Bronchial epithelial cell (primary cell): ENCODE results near the gene C3orf62. TPM values are rescaled to one million over a fixed set of nuclear protein-coding genes. Genes with fewer than 3 reads are reported as not detected.

Experiments used
- DNase-seq: peaks from one replicate; pipeline ENCODE4 v3.0.0-alpha.2; 2010; ENCODE audit warnings: low read depth
- FAIRE-seq: peaks from 2 replicates; lab custom pipeline; 2011; peaks lifted over from hg19 to GRCh38; lab: Jason Lieb, UNC
- H3K27me3 ChIP-seq: 2 replicates; pipeline ENCODE4 v1.5.1; 2011; ENCODE audit warnings: low read length; ENCODE audit not compliant: control insufficient read depth, insufficient read depth
- H3K36me3 ChIP-seq: 2 replicates; pipeline ENCODE4 v1.5.1; 2011; ENCODE audit warnings: low read length; ENCODE audit not compliant: control insufficient read depth, insufficient read depth
- H3K4me3 ChIP-seq: 2 replicates; pipeline ENCODE4 v1.5.1; 2011; ENCODE audit warnings: mild to moderate bottlenecking, low read depth, low read length, control low read depth
- total RNA-seq: library from RNA; depleted of rRNA; stranded (reverse); fragments of >200 nt; gene quantifications from 2 replicates; pipeline ENCODE4 v1.2.1, GENCODE V29; 2014
- TF ChIP-seq, protein P1 (sequence below): IDR thresholded peaks from 2 replicates; pipeline ENCODE4 v1.5.1; 2011; ENCODE audit warnings: mild to moderate bottlenecking, moderate library complexity, low read length, control low read depth, inconsistent platforms; ENCODE audit not compliant: insufficient read depth, severe bottlenecking

Gene C3orf62
- total RNA-seq, 1 donor from 2014 or later = 0.79 TPM

- TF ChIP-seq, protein P1, sequence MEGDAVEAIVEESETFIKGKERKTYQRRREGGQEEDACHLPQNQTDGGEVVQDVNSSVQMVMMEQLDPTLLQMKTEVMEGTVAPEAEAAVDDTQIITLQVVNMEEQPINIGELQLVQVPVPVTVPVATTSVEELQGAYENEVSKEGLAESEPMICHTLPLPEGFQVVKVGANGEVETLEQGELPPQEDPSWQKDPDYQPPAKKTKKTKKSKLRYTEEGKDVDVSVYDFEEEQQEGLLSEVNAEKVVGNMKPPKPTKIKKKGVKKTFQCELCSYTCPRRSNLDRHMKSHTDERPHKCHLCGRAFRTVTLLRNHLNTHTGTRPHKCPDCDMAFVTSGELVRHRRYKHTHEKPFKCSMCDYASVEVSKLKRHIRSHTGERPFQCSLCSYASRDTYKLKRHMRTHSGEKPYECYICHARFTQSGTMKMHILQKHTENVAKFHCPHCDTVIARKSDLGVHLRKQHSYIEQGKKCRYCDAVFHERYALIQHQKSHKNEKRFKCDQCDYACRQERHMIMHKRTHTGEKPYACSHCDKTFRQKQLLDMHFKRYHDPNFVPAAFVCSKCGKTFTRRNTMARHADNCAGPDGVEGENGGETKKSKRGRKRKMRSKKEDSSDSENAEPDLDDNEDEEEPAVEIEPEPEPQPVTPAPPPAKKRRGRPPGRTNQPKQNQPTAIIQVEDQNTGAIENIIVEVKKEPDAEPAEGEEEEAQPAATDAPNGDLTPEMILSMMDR = peak; percentile 36
- Histone ChIP-seq H3K4me3 (no peak overlapping the region), H3K36me3 (peaks cover 22% of the 10 kb centered on the region), H3K27me3 (no peaks in the 10 kb centered on the region)
- no peak for DNase-seq
- no peak for FAIRE-seq
Observed at GRCh38 chr3:49295489-49296058, 18.5 kb upstream of the C3orf62 start.

DNA sequence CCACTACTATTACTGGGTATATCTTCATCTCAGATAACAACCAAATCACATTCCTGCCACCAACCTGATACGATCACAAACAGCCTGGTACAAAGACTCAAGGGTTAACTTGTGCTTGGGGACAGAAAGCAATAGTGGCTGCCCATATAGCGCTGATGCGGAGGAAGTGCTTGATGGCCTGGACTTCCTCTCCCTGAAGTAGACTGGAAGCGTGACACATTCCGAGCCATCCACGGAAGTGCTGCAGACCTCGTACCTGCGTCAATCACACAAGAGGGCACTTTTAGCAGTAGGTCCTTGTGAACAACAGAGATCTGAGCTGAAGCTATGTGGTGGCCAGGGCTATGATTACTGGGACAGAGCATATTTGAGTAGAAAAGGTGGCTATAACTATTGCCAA, 17.3 kb upstream of the C3orf62 start:
- H3K36me3 ChIP-seq = peaks cover 24% of the 10 kb centered on the region
- H3K27me3 ChIP-seq = no peaks in the 10 kb centered on the region
- no peak overlapping the region for H3K4me3 ChIP-seq
- TF ChIP-seq, protein P1 = no peak
- DNase-seq (no peak), FAIRE-seq (no peak)

- no peak overlapping the region for H3K4me3 ChIP-seq
- DNase-seq (no peak), FAIRE-seq (no peak)
- H3K36me3 ChIP-seq = peaks cover 32% of the 10 kb centered on the region
- no peaks in the 10 kb centered on the region for H3K27me3 ChIP-seq
- TF ChIP-seq, protein P1 = no peak
Observed at GRCh38 chr3:49283997-49284396, 7.0 kb upstream of the C3orf62 start.

DNA sequence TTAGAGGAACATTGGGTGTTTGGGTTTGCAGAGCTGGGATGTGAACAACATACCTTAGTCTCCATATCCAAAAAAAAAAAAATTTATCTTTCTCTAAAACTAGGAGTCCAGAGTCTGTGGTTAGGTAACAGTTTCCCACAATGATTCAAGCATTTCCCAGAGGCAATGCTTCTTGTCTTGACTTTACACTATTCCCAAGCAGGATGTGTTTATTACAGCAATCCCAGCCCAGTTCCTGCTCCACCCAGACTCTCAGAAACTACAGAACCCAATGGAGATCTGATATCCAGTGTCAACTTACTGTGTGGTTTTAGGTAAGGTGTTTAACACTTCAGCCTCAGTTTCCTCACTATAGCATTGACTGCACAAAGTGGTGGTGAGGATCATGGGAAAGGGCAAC, 2.3 kb upstream of the C3orf62 start:
- TF ChIP-seq, protein P1 = no peak
- no peak for FAIRE-seq
- Histone ChIP-seq H3K36me3 (peaks cover 15% of the 10 kb centered on the region), H3K4me3 (no peak overlapping the region), H3K27me3 (no peaks in the 10 kb centered on the region)
- peak; percentile 64 for DNase-seq

GRCh38 chr3:49278548-49278947, 1.5 kb upstream of the C3orf62 start:
- Histone ChIP-seq H3K4me3 (no peak overlapping the region), H3K27me3 (no peaks in the 10 kb centered on the region), H3K36me3 (peaks cover 9% of the 10 kb centered on the region)
- FAIRE-seq (peak; percentile 85), DNase-seq (no peak)
- TF ChIP-seq, protein P1 = no peak

DNA sequence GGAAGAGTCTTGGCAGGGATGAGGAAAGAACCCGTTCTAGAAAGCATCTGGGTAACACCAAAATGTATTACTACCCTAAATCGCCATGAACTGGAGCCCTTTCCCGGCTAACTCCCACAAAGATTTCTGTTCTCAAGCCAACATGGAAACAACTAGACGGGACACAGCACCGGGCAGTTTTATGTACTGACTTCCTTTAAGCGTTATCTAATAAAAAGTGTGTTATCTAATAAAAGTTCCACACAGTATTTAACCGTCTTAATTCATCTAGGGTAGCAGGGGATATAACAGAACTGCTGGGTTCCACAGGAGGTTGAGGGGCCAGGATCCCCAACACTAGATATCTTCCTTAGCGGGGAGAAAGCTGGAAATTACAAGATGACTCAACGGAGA, 347 bp upstream of the C3orf62 start:
- Histone ChIP-seq H3K36me3 (peaks cover 7% of the 10 kb centered on the region), H3K27me3 (no peaks in the 10 kb centered on the region), H3K4me3 (peak overlapping the region; percentile 47)
- DNase-seq (no peak), FAIRE-seq (no peak)
- TF ChIP-seq, protein P1 = no peak
